HFFc6 (cell line): ENCODE data around the gene AMHR2. TPM values are rescaled to one million over a fixed set of nuclear protein-coding genes. Genes with fewer than 3 reads are reported as not detected.
A peak's percentile ranks its signal among the peaks of the same experiment; 100 is the strongest.
"Not testable (repeated sequence)": the region's sequence is repeated elsewhere in the genome, so short reads cannot be mapped to it uniquely, and the experiment has no call there.

Source experiments
- DNase-seq: peaks from one replicate; pipeline ENCODE4 v3.0.0-alpha.2; 2018
- H3K27ac Mint-ChIP-seq: 2 replicates; pipeline ENCODE4 v1.8.0; 2020; ENCODE audit warnings: mild to moderate bottlenecking, mixed read lengths
- H3K27me3 Mint-ChIP-seq: 2 replicates; pipeline ENCODE4 v1.8.0; 2021; ENCODE audit warnings: mild to moderate bottlenecking, moderate library complexity, mixed read lengths; ENCODE audit not compliant: insufficient read depth
- H3K36me3 Mint-ChIP-seq: 2 replicates; pipeline ENCODE4 v1.8.0; 2021; ENCODE audit warnings: low read depth, mixed read lengths
- H3K4me1 Mint-ChIP-seq: 2 replicates; pipeline ENCODE4 v1.8.0; 2020; ENCODE audit warnings: low read depth, mixed read lengths
- H3K4me3 Mint-ChIP-seq: 2 replicates; pipeline ENCODE4 v1.8.0; 2020; ENCODE audit warnings: mild to moderate bottlenecking, moderate library complexity, mixed read lengths
- H3K9me3 Mint-ChIP-seq: 2 replicates; pipeline ENCODE4 v1.8.0; 2020; ENCODE audit warnings: mild to moderate bottlenecking, mixed read lengths
- CTCF ChIP-seq: fragments of 200-600 bp; sonication (generic); IDR thresholded peaks from 2 replicates; pipeline ENCODE4 v1.5.0; 2021; ENCODE audit warnings: antibody characterized with exemption, mild to moderate bottlenecking
- total RNA-seq, 6 experiments: library from RNA; stranded (reverse); fragmentation: NEBNext Ultra II Directional; extraction: Animal tissue kit (Norgen Biotek cat#: 25700); gene quantifications; 2 replicates in 1 of 6; 3 replicates in 5 of 6; pipeline ENCODE4 v1.2.3, GENCODE V29; 2021

AMHR2 gene
- total RNA-seq, 6 experiments from 2014 or later = not detected

DNA sequence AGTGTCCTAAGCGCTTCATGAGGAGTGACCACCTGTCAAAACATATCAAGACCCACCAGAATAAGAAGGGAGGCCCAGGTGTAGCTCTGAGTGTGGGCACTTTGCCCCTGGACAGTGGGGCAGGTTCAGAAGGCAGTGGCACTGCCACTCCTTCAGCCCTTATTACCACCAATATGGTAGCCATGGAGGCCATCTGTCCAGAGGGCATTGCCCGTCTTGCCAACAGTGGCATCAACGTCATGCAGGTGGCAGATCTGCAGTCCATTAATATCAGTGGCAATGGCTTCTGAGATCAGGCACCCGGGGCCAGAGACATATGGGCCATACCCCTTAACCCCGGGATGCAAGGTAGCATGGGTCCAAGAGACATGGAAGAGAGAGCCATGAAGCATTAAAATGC, 12.7 kb upstream of the AMHR2 start:
- Mint-ChIP-seq H3K36me3 (peaks cover 36% of the 10 kb centered on the region), H3K9me3 (no peaks in the 10 kb centered on the region), H3K4me3 (no peak overlapping the region), H3K4me1 (peaks cover 37% of the 10 kb centered on the region), H3K27me3 (no peaks in the 10 kb centered on the region), H3K27ac (no peak overlapping the region)
- DNase-seq = no peak
- no peak for TF ChIP-seq CTCF

- no peaks in the 10 kb centered on the region for H3K9me3 Mint-ChIP-seq
- H3K4me1 Mint-ChIP-seq = peaks cover 42% of the 10 kb centered on the region
- DNase-seq = no peak
- H3K36me3 Mint-ChIP-seq = peaks cover 31% of the 10 kb centered on the region
- no peak overlapping the region; the same call in 1 of the 2 replicates for H3K27ac Mint-ChIP-seq
- no peak overlapping the region for H3K4me3 Mint-ChIP-seq
- TF ChIP-seq CTCF = no peak
- peaks cover 3% of the 10 kb centered on the region; the same call in 1 of the 2 replicates for H3K27me3 Mint-ChIP-seq
Observed at GRCh38 chr12:53413485-53414204, 10.0 kb upstream of the AMHR2 start.

DNA sequence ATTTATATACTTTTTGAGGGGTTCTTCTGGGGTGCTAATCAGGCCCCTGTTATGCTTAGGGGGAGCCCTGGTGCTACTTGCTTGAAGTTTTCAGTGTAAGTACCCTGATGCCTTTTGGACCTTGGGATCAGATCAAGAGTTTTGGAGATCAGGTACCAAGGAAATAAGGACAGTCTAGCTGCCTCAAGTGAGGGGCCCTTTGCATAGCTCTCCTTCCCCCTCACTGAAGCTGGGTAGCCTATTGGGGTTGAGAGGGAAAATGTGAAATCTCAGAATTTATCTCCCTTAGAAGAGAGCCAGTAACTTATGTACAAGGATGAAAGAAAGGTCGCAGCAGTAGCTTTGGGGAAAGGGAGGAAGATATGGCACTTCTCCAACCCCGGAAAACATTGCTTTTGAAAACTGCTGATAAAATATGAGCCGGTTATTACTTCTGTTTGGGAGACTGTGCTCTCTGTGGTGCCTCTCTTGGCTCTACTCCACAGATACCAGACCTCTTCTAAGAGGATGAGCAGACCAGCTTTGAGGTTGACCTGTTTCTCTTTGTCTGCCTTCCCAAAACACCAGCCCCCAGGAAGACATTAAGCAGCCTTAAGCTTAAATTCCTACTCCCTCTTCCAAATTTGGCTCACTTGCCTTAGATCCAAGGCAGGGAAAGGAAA, 8.8 kb upstream of the AMHR2 start:
- DNase-seq = no peak
- H3K27me3 Mint-ChIP-seq = peaks cover 3% of the 10 kb centered on the region; the same call in 1 of the 2 replicates
- no peak for TF ChIP-seq CTCF
- H3K27ac Mint-ChIP-seq = no peak overlapping the region
- H3K4me1 Mint-ChIP-seq = peaks cover 42% of the 10 kb centered on the region
- H3K36me3 Mint-ChIP-seq = peaks cover 25% of the 10 kb centered on the region
- no peak overlapping the region for H3K4me3 Mint-ChIP-seq
- no peaks in the 10 kb centered on the region for H3K9me3 Mint-ChIP-seq

GRCh38 chr12:53415752-53416389, 7.8 kb upstream of the AMHR2 start:
- peaks cover 17% of the 10 kb centered on the region for H3K36me3 Mint-ChIP-seq
- not testable (repeated sequence) for H3K9me3 Mint-ChIP-seq, DNase-seq, H3K27me3 Mint-ChIP-seq, H3K4me3 Mint-ChIP-seq
- H3K27ac Mint-ChIP-seq = peak overlapping the region; percentile 14
- H3K4me1 Mint-ChIP-seq = peaks cover 47% of the 10 kb centered on the region

- not testable (repeated sequence) for H3K9me3 Mint-ChIP-seq, H3K4me3 Mint-ChIP-seq, DNase-seq, H3K27me3 Mint-ChIP-seq, H3K27ac Mint-ChIP-seq, H3K36me3 Mint-ChIP-seq
- H3K4me1 Mint-ChIP-seq = peaks cover 47% of the 10 kb centered on the region
Observed at GRCh38 chr12:53417291-53417816, 6.3 kb upstream of the AMHR2 start.

- Mint-ChIP-seq H3K27ac (no peak overlapping the region), H3K4me1 (peaks cover 38% of the 10 kb centered on the region), H3K27me3 (peaks cover 3% of the 10 kb centered on the region), H3K4me3 (no peak overlapping the region), H3K9me3 (no peaks in the 10 kb centered on the region), H3K36me3 (no peaks in the 10 kb centered on the region)
- no peak for TF ChIP-seq CTCF
- DNase-seq = no peak
Observed at GRCh38 chr12:53418221-53418620, 5.4 kb upstream of the AMHR2 start.
